Esophagus squamous epithelium (tissue), 4 donors: ENCODE data around the gene STAP2.

Source experiments
- CTCF ChIP-seq, 6 experiments: fragments of 450-650 bp in 4 of 6; fragments of 200-600 bp in 2 of 6; sonication (generic) in 2 of 6; IDR thresholded peaks; one replicate each; pipeline ENCODE4 v1.5.1; 2016 to 2019; ENCODE audit warnings: antibody characterized with exemption in 6 of 6, mild to moderate bottlenecking in 4 of 6, moderate library complexity in 4 of 6
- POLR2A ChIP-seq, 4 donors: fragments of 450-650 bp; IDR thresholded peaks; one replicate each; pipeline ENCODE4 v1.6.1; 2017; ENCODE audit warnings: antibody characterized with exemption in 4 of 4, mild to moderate bottlenecking in 4 of 4, moderate library complexity in 3 of 4

DNA sequence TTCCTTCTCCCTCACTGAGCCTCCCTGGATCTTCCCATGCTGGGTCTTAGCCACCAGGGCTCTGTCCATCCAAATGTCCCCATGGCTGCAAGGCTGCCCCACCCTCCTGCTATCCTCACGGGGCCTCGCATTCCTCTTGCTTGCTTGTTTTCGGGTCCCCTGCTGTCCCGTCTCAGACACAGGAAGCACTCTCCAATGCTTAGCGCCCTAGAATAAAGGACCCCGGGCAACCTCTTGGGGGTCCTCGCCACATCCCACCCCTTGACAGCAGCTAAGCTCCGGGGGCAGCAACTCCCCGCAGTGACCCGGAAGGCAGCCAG, 38.0 kb upstream of the STAP2 start:
- TF ChIP-seq CTCF (IDR thresholded peaks at IDR 0.05) (no peak), POLR2A (IDR thresholded peaks at IDR 0.05) (no peak)
